ENCODE results near the gene KRTAP10-7. TPM values are rescaled to one million over a fixed set of nuclear protein-coding genes. Genes with fewer than 3 reads are reported as not detected.
"Not testable (repeated sequence)": the region's sequence is repeated elsewhere in the genome, so short reads cannot be mapped to it uniquely, and the experiment has no call there.

KRTAP10-7 gene
- total RNA-seq, 2 experiments from 2014 or later, result not detected

DNA sequence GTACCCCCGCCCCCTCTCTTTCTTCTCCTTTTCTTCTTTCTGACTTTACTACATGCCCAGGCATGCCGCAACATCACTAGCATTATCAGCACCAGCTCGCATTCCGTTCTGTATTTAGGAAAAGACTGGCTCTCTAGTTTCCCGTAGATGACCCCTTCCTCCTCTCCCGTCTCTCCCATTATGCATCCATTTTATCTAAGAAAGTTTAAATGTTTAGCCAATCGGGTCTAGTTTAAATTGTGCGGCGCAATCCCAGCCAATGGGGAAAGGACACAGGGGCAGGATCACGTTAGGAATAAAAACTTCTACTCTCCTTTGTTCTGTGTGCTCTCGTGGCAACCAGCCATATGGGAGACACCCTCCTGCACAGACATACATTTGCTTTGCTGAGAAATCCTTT lies 2.3 kb upstream of the KRTAP10-7 start:
- DNase-seq (ENCODE audit: low spot score), result no peak
- Histone ChIP-seq H3K4me2 (ENCODE audit: low read length) (no peak overlapping the region), H3K36me3 (ENCODE audit: insufficient read depth, low read length) (no peaks in the 10 kb centered on the region), H3K9me3 (ENCODE audit: low read length) (no peaks in the 10 kb centered on the region), H3K9me2 (ENCODE audit: insufficient read depth, low read length) (no peaks in the 10 kb centered on the region), H3K4me1 (ENCODE audit: insufficient read depth, low read length, poor library complexity, severe bottlenecking) (no peaks in the 10 kb centered on the region), H3K4me3 (ENCODE audit: low read depth, low read length, poor library complexity, severe bottlenecking) (no peak overlapping the region), H4K20me1 (ENCODE audit: insufficient read depth, low read length) (no peaks in the 10 kb centered on the region), H3K79me2 (ENCODE audit: insufficient read depth, low read depth, low read length) (no peaks in the 10 kb centered on the region), H2AFZ (ENCODE audit: low read length) (no peak overlapping the region), H3K27ac (ENCODE audit: low read depth, low read length, poor library complexity, severe bottlenecking) (no peak overlapping the region)
- BruUV-seq (replicated peaks), result no TSS peak
- POLR2A ChIA-PET, result no interaction called here
- CTCF ChIA-PET (ENCODE audit: unreplicated experiment), result no interaction called here
- intact Hi-C loops (cut with micrococcal nuclease; ENCODE audit: unreplicated experiment), result no loop called here
- TF ChIP-seq, protein P1, sequence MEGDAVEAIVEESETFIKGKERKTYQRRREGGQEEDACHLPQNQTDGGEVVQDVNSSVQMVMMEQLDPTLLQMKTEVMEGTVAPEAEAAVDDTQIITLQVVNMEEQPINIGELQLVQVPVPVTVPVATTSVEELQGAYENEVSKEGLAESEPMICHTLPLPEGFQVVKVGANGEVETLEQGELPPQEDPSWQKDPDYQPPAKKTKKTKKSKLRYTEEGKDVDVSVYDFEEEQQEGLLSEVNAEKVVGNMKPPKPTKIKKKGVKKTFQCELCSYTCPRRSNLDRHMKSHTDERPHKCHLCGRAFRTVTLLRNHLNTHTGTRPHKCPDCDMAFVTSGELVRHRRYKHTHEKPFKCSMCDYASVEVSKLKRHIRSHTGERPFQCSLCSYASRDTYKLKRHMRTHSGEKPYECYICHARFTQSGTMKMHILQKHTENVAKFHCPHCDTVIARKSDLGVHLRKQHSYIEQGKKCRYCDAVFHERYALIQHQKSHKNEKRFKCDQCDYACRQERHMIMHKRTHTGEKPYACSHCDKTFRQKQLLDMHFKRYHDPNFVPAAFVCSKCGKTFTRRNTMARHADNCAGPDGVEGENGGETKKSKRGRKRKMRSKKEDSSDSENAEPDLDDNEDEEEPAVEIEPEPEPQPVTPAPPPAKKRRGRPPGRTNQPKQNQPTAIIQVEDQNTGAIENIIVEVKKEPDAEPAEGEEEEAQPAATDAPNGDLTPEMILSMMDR (conservative IDR thresholded peaks at IDR 0.05; ENCODE audit: low read length), result no peak
- no peak for TF ChIP-seq EZH2phosphoT487 (IDR thresholded peaks at IDR 0.05; ENCODE audit: borderline replicate concordance, low read depth, low read length)

DNA sequence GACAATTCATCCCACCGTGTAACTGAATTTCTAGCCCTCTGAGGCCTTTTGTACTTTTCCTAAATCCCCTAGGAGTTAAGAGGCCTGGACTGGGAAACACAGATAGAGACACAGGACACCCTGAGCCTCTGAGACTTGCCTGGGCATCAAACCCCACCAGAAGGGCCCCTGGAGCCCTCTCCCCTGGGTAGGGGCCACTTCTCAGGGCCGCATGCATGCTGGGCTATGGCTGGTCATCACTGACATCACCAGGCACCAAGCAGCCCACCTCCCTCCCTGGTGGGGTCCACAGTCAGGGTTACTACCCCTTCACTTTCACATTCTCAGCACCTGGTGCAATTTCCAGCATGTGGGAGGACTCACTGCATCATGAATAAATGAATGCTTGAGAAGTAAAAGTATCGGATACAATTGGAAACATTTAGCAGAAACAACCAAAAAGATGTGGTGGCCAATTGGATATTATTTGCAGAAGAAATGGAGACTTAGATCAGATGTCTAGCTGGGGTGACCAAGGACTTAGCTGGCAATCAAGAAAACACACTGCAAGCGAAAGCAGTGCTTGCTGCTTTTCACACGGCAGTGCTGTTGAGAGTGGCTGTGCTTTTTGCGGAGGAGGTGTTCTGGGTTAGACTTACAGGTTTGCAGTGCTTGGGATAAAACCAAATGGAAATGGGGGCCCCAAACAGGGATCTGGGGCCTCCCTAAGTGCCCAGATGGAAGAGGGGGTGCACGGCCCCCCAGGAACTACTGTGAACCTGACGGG lies 950 bp upstream of the KRTAP10-7 start:
- H3K27ac ChIP-seq (ENCODE audit: low read depth, low read length, poor library complexity, severe bottlenecking), result no peak overlapping the region
- ChIA-PET POLR2A (no interaction called here), CTCF (ENCODE audit: unreplicated experiment) (no interaction called here)
- no peak overlapping the region for H3K4me3 ChIP-seq (ENCODE audit: low read depth, low read length, poor library complexity, severe bottlenecking)
- H3K4me2 ChIP-seq (ENCODE audit: low read length), result no peak overlapping the region
- H3K9me2 ChIP-seq (ENCODE audit: insufficient read depth, low read length), result no peaks in the 10 kb centered on the region
- BruUV-seq (replicated peaks), result no TSS peak
- TF ChIP-seq, protein P1 (conservative IDR thresholded peaks at IDR 0.05; ENCODE audit: low read length), result no peak
- TF ChIP-seq EZH2phosphoT487 (IDR thresholded peaks at IDR 0.05; ENCODE audit: borderline replicate concordance, low read depth, low read length), result no peak
- no peaks in the 10 kb centered on the region for H3K36me3 ChIP-seq (ENCODE audit: insufficient read depth, low read length)
- DNase-seq (ENCODE audit: low spot score), result no peak
- H3K79me2 ChIP-seq (ENCODE audit: insufficient read depth, low read depth, low read length), result no peaks in the 10 kb centered on the region
- intact Hi-C loops (cut with micrococcal nuclease; ENCODE audit: unreplicated experiment), result no loop called here
- H3K9me3 ChIP-seq (ENCODE audit: low read length), result no peaks in the 10 kb centered on the region
- H3K4me1 ChIP-seq (ENCODE audit: insufficient read depth, low read length, poor library complexity, severe bottlenecking), result no peaks in the 10 kb centered on the region
- no peaks in the 10 kb centered on the region for H4K20me1 ChIP-seq (ENCODE audit: insufficient read depth, low read length)
- H2AFZ ChIP-seq (ENCODE audit: low read length), result no peak overlapping the region

DNA sequence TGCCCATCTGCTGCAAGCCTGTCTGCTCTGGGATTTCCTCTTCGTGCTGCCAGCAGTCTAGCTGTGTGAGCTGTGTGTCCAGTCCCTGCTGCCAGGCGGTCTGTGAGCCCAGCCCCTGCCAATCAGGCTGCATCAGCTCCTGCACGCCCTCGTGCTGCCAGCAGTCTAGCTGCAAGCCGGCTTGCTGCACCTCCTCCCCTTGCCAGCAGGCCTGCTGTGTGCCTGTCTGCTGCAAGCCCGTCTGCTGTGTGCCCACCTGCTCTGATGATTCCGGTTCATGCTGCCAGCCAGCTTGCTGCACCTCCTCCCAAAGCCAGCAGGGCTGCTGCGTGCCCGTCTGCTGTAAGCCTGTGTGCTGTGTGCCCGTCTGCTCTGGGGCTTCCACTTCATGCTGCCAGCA lies 694 bp downstream of the KRTAP10-7 start:
- BruUV-seq (replicated peaks); H3K9me3 ChIP-seq (ENCODE audit: low read length); H3K4me3 ChIP-seq (ENCODE audit: low read depth, low read length, poor library complexity, severe bottlenecking); H3K36me3 ChIP-seq (ENCODE audit: insufficient read depth, low read length); intact Hi-C loops (cut with micrococcal nuclease; ENCODE audit: unreplicated experiment); DNase-seq (ENCODE audit: low spot score); POLR2A ChIA-PET; H3K79me2 ChIP-seq (ENCODE audit: insufficient read depth, low read depth, low read length); H3K4me1 ChIP-seq (ENCODE audit: insufficient read depth, low read length, poor library complexity, severe bottlenecking); H3K27ac ChIP-seq (ENCODE audit: low read depth, low read length, poor library complexity, severe bottlenecking); H3K9me2 ChIP-seq (ENCODE audit: insufficient read depth, low read length); H2AFZ ChIP-seq (ENCODE audit: low read length); H4K20me1 ChIP-seq (ENCODE audit: insufficient read depth, low read length); H3K4me2 ChIP-seq (ENCODE audit: low read length): not testable (repeated sequence)
- CTCF ChIA-PET (ENCODE audit: unreplicated experiment), result interaction anchor here (0.7 kb wide), 1 partner anchor 71 kb away, joined by 3 read pairs; no protein-coding TSS in a partner anchor
